ENCODE data around the gene RAB6B.
"Not testable (repeated sequence)": the region's sequence is repeated elsewhere in the genome, so short reads cannot be mapped to it uniquely, and the experiment has no call there.

RAB6B gene

GRCh38 chr3:133799794-133800585 is 95.7 kb downstream of the RAB6B start:
- DNase-seq, result no peak

- DNase-seq, result no peak
These were observed 98.1 kb downstream of the RAB6B start for GRCh38 chr3:133797396-133798105.

GRCh38 chr3:133792171-133792763 is 103.4 kb downstream of the RAB6B start:
- no peak for DNase-seq

GRCh38 chr3:133788024-133788423 is 107.7 kb downstream of the RAB6B start:
- no peak for DNase-seq

- DNase-seq, result no peak
These were observed 111.9 kb downstream of the RAB6B start for GRCh38 chr3:133783762-133784161.

GRCh38 chr3:133782454-133782853 is 113.2 kb downstream of the RAB6B start:
- no peak for DNase-seq

- DNase-seq, result no peak
These were observed 114.1 kb downstream of the RAB6B start for GRCh38 chr3:133781570-133781969.

- DNase-seq, result not testable (repeated sequence)
These were observed 114.9 kb downstream of the RAB6B start for GRCh38 chr3:133780756-133781155.

GRCh38 chr3:133779626-133780203 is 116.0 kb downstream of the RAB6B start:
- DNase-seq, result no peak

GRCh38 chr3:133777807-133778568 is 117.7 kb downstream of the RAB6B start:
- DNase-seq, result no peak

- DNase-seq, result no peak
These were observed 118.8 kb downstream of the RAB6B start for GRCh38 chr3:133776794-133777438.

GRCh38 chr3:133775835-133776234 is 119.8 kb downstream of the RAB6B start:
- no peak for DNase-seq

- DNase-seq, result no peak
These were observed 120.4 kb downstream of the RAB6B start for GRCh38 chr3:133775309-133775708.

Data from NCI-H524 treated with DMSO at 0.1 percent for 48 hours (cell line).